ENCODE results near the gene PRKAR1B.
"Not testable (repeated sequence)": the region's sequence is repeated elsewhere in the genome, so short reads cannot be mapped to it uniquely, and the experiment has no call there.

DNA sequence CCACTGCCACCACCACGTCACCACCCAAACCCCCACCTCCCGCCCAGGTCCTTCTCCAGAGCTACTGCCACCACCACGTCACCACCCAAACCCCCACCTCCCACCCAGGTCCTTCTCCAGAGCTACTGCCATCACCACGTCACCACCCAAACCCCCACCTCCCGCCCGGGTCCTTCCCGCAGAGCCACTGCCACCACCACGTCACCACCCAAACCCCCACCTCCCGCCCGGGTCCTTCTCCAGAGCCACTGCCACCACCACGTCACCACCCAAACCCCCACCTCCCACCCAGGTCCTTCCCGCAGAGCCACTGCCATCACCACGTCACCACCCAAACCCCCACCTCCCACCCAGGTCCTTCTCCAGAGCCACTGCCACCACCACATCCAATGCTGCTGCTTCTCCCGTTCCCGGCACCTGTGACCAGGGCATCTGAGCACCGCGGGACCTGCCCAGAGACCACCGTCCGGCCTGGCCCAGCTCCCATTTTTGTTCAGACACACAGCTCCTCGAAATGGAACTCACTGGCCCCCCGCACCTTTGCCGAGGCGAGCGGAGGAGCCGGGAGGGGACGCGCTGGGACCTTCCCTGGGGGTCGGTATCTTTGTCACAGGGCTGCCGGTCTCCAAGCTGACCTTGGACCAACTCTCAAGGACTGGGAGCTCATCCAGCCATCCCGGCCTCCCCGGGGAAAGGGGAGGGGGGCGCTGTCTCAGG, 174.8 kb downstream of the PRKAR1B start:
- TF ChIP-seq, protein P1, sequence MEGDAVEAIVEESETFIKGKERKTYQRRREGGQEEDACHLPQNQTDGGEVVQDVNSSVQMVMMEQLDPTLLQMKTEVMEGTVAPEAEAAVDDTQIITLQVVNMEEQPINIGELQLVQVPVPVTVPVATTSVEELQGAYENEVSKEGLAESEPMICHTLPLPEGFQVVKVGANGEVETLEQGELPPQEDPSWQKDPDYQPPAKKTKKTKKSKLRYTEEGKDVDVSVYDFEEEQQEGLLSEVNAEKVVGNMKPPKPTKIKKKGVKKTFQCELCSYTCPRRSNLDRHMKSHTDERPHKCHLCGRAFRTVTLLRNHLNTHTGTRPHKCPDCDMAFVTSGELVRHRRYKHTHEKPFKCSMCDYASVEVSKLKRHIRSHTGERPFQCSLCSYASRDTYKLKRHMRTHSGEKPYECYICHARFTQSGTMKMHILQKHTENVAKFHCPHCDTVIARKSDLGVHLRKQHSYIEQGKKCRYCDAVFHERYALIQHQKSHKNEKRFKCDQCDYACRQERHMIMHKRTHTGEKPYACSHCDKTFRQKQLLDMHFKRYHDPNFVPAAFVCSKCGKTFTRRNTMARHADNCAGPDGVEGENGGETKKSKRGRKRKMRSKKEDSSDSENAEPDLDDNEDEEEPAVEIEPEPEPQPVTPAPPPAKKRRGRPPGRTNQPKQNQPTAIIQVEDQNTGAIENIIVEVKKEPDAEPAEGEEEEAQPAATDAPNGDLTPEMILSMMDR (IDR thresholded peaks at IDR 0.05; ENCODE audit: low read length), result not testable (repeated sequence)
- not testable (repeated sequence) for TF ChIP-seq EZH2 (IDR thresholded peaks at IDR 0.05; ENCODE audit: borderline replicate concordance, low read length)

Data from OCI-LY1 (cell line).